CD4-positive, alpha-beta T cell treated with Interleukin-1 beta for 1 hour (primary cell): Measurements from ENCODE around the gene BMF.

ENCODE experiments used
- DNase-seq, 2 donors: peaks; one replicate each; pipeline ENCODE4 v3.0.0-alpha.2; 2020 to 2022

Gene BMF

DNA sequence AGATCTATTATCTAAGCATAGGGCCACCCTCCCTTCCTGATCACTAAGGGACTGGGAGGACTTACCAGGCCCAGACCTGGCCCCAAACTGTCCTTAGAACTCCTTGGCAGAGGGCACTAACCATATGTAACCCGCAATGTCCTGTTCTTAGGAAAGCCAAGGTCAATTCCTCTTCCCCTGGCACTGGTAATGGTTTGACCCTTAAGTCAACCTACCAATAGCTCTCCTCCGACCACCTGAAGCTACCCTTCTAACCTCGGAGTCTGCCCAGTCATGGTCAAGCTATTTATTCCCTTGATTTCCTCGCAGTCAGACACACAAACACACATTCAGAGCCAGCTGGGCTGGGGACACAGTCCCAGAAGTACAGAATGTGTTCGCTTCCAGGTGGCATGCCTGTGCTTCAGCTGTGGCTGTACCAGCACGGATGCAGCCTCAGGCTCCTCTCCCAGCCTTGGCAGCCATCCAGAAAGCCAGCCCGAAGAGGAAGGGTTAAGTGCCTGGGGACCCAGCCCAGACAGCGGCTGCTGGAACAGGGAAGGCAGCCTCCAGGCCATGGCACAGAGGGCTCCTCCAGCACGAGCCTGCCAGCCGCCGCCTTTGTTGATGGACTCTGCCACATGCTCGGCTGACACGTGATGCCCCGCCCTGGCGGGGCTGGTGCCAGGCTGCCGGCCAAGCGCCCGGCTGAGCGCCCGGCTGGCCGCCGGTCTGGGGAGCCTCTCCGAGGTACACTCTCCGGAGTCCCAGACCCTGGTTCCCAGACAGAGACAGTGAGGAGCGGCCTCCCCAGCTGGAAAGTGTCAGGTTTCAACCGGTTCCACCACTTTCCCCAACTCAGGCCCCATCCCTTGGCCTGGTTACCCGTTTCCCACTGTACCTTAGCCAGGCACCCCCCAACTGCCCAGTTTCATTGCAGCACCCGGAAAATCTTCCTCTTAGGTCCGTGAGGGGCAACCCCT, 5.5 kb downstream of the BMF start:
- DNase-seq = no peak

DNA sequence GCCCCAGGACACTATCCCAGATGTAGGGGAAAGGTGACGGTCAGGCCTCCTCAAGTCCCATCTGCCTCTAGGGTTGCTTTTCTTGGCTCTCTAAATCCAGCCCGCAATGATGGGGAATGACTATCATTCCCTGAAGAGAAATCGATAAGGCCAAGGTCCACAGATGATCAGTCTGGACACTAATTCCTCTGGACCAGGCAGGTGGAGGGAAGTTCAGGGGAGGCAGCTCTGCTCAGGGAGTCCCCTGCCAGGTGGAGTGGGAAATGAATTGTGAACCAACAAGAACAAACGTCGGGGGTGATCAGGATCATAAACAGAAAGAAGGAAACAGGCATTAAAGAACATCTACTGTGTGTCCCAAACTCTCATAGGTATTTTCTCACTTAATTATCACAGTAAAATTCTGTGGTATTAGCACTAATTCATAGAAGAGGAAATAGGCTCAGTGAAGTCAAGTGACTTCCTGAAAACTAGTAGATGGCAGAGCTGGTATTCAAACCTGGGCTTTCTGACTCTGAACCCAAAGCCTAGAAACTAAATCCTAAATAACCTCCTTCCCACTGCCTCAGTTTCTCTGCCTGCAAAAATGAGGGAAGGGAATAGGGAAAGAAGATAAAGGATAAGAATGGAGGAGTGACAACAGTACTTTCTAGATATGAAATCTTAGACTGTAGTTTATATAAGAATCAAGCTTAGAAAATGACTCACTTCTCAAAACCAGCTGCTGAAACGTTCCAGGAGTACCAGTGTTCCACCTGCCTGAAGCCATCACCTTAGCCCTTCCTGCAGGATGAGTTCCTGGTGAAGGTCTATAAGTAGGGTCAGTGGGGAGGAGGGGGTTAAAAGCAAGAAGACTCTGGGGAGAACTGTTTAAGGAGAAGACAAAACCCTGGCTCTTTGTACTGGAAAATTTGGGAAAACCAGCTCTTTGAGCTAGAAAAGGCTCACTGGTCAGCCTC, 7.5 kb downstream of the BMF start:
- DNase-seq = no peak

DNA sequence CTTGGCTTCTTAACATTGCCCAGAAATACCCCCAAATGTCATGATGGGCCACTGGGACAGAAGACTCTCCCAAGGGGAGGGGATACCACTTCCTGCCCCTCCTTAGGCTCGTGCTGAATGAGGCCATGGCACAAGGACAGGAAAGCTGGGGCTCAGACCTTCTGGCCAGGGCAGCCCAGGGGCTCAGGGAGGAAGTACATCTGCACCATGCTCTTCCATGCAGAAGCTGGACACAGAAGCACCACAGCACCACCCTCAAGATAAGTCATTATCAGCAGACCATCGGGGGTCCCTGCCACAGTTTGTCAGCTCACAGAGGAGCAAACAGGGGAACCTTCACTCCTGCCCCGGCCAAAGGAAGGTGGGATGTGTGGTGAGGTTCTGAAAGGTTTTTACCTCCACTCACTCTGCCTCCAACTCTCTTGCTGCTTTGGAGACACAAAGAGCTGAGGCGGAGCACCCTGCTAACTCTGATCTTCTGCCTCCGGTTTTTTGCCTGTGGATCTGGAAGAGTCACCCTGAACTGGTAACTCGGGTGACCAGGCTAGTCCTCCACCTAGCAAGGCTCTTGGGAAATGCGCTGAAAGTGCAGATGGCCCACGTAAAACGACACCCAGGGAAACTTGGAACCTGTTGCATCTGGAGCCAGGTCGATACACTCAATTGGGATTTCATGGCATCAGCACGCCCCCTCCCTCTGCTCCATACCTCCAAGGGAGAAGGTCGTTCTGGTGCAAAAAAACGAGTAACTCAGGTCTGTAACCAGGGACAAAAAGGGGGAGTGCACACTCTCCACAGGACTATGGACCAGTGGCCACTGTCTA, 8.3 kb downstream of the BMF start:
- DNase-seq = no peak

GRCh38 chr15:40098489-40099261, 10.0 kb downstream of the BMF start:
- DNase-seq = peak; percentile 71 to 85

DNA sequence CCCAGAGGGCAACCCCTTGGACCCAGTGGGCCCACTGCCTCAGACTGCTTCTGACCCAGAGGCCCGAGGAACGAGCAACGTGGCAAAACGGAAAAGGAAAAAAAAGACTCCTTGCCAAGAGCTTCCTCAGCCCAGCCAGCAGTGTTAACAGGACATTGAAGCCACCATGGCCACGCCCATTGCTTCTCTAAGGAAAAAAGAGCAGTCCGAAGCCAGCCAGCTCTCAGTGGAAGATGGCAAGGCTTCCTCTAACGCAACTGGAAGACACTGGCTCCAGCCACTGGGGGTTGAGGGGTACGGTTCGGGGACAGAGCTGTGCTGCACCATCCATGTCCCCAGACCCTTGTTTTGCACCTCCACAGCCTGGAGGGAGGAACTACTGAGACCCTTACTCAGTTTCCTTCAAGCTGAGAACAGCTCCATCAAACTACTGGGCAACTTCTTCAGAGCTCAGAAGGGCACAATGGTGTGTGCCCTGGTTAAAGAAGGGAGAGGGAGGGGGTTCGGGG, 10.7 kb downstream of the BMF start:
- no peak for DNase-seq

- DNase-seq = no peak
Observed at GRCh38 chr15:40097096-40097967, 11.3 kb downstream of the BMF start.

GRCh38 chr15:40096094-40096891, 12.4 kb downstream of the BMF start:
- no peak for DNase-seq

GRCh38 chr15:40095371-40096093, 13.1 kb downstream of the BMF start:
- no peak for DNase-seq

GRCh38 chr15:40094156-40094555, 14.5 kb downstream of the BMF start:
- DNase-seq = no peak

DNA sequence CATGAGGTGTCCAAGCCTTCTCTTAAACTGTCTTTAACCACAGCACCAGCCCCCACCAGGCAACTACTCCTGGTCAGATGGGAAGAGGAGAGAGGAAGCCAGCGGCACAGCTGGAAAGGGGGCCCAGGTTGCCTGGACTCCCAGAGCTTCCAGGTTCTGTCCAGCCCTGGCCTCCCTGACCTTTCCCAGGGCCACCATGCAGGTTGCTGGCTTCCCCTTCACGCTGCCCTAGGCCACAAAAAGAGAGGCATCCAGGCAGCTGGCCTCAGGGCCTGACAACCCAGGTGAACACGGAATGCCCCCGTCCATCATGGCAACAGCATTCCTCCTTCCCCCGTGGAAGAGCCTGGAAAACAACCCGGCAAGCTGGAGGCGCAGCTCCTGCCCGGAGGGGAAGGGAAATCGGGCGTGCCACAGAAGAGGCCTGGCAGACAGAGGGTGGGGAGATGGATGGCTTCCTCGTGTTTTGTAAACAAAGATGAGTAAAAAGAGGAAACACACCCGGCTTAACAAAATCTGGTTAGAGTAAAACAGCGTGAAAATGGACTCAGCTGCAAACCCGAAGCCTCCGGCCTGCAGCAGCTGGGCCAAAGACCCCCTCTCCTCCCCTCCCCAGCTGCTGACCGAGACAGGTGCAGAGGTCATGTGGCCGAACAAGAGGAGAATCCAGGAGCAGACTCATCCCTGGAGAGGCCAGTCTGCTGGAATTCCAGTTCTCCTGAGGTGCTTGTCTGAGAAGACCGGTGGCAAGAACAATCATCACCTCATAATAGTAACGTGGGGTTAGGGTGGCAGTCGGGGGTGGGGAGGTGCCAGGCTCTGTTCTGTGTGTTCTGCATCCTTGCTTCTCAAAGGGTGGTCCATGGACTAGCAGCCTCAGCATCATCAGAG, 15.5 kb downstream of the BMF start:
- no peak for DNase-seq

DNA sequence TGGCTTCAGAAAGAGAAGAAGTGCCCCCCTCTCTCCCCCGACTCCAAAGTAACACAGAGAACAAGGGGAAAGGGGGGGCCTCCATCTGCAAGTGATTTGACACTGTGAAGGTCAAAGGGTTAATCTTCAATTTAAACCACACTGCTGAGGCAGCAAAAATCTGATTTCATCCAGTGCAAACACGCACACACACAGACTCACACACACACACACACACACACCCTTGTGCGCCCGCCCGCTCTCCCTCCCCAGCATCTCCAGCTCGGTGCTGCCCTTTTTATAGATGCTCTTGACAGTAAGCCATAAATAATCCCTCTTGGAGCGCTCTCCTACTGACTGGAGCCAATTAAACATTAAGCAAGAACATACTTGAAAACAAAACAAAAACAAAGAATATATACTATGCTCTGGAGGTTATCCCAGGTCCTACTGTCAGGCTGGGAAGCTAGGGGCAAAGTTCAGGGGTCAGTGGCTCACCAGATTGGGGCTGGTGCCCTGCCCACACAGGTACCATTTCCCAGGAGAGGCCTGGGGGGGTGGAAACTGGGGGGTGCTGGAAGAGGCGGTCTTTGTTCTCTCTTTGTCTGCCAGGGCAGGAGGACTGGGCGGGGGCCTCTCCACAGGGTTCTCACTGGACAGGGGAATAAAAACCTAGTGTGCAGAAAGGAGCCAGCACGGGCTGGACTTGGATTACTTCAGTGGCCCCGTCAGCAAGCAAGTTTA, 16.3 kb downstream of the BMF start:
- no peak for DNase-seq

DNA sequence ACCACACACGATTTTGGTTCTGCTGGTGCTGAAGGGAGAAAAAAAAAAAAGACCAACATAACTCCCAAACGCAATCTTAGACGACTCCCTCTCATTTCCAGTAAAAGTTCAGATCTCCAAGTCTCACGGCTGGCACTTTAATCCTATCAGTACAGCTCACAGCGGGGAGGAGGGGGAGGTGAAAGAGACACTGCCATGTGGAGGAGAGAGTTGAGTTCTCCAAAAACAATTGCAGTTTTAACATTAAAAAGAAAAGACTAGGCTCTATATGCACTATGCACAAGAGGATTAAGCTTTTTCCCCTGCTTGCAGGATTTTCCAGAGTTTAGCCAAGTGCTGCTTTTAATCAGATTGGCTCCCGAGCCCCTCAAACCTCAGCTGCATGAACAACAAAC, 16.8 kb downstream of the BMF start:
- no peak for DNase-seq

- no peak for DNase-seq
Observed at GRCh38 chr15:40090774-40091455, 17.8 kb downstream of the BMF start.

GRCh38 chr15:40088929-40089755, 19.5 kb downstream of the BMF start:
- DNase-seq = no peak
